ENCODE results near the gene RAX.
"Not testable (repeated sequence)": the region's sequence is repeated elsewhere in the genome, so short reads cannot be mapped to it uniquely, and the experiment has no call there.

Gene RAX

DNA sequence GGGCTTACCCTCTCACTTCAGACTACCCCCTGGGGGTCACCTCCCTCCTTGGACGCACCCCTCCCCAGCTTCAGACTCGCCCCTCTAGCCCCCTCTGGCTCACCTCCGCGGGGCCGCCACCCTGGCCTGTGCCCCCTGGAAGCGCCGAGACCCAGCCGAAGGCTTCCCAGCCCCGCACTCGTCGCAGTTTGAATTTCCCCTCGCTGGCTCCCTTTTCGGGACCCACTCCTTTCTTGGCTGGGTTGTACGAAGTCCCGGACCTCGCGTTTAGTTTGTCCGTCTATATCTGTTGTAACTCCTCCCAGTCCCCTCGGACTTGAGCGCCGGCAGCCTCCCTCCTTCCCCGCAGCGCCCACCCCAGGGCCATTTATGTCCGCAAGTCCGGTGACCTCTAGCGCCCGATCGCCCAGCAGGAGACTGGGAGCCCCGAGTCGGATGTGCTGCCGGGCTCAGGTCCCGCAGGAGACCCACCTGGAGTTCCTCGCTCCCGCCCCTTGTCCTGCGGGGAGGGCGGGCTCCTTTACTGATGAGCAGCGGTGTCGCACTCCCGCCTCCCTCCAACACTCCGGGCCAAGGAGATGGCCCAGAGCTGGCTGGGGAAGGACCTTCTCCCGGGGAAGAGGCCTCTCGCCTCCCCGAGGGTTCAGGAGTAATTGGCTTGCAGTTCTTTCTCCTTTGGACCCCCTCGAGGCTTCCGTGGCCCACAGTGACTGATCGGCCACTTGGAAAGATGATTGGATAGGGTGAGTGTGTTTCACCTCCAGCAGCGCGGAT lies 692 bp upstream of the RAX start:
- no peak for DNase-seq (ENCODE audit: low spot score)

DNA sequence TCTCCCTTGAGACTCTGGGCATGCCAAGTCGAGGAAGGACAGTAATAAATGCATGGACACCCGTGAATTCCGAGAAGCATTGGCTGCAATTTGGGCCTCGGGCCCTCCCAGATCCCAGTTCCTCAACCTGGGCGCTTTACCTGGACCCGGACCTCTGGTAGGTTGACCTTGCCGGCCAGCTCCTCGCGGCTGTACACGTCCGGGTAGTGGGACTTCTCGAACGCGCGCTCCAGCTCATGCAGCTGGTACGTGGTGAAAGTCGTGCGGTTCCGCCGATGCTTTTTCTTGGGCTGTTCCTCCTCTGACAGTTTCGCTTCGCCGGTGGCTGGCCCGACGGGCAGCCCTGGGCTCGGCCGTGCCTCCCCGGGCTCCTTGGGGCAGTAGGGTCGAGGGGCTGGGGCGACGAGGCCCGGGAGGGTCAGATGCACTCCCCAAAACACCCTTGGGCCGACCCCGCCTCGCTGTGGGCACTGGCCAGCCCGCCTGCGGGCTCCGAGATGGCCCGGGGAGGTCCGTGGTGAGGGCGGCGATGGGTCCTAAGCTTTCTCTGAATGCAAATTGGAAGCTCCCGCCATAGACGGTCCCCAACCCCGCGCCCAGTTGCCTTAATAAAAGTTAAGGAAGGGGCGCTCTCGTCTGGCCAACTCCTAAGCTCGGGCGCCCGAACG lies 899 bp downstream of the RAX start:
- no peak for DNase-seq (ENCODE audit: low spot score)

- no peak for DNase-seq (ENCODE audit: low spot score)
Measured at GRCh38 chr18:59271606-59272220, 1.5 kb downstream of the RAX start.

GRCh38 chr18:59270689-59271257 lies 2.5 kb downstream of the RAX start:
- no peak for DNase-seq (ENCODE audit: low spot score)

- DNase-seq (ENCODE audit: low spot score): no peak
Measured at GRCh38 chr18:59269563-59270119, 3.6 kb downstream of the RAX start.

DNA sequence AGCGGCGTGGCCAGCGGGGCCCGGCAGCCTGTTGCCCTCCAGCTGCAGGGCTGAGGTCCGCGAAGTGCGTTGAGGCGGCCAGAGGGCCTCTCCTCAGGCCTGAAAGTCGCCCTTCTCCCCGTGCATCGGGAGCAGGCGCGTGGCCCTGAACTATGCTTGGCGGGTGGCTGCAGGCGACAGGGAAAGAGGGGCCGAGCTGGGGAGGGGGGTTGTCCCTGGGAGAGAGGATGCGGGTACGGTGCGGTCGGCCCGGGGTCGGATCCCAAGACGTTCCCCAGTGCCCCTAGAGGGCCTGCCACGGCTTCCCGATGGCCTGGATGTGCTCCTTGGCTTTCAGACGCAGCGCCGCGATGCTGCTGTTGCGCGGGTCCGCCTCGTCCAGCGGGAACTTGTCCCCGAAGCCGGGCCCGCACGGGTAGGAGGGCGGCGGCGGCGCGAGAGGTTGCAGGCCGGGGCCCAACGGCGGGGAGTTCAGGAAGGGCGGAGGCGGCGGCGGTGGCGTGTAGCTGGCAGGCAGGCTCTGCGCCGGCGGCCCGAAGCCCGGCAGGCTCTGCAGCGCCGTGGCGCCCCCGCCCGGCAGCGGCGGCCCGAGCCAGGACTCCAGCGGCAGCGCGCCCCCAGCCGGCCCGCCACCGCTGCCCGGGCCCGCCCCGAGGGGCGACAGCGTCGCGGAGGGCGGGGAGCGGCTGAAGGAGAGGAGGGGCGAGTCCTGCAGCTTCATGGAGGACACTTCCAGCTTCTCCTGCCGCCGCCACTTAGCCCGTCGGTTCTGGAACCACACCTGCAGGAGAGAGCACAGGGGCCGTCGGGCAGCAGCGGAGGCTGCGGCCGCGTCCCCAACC lies 4.3 kb downstream of the RAX start:
- DNase-seq (ENCODE audit: low spot score): no peak

DNA sequence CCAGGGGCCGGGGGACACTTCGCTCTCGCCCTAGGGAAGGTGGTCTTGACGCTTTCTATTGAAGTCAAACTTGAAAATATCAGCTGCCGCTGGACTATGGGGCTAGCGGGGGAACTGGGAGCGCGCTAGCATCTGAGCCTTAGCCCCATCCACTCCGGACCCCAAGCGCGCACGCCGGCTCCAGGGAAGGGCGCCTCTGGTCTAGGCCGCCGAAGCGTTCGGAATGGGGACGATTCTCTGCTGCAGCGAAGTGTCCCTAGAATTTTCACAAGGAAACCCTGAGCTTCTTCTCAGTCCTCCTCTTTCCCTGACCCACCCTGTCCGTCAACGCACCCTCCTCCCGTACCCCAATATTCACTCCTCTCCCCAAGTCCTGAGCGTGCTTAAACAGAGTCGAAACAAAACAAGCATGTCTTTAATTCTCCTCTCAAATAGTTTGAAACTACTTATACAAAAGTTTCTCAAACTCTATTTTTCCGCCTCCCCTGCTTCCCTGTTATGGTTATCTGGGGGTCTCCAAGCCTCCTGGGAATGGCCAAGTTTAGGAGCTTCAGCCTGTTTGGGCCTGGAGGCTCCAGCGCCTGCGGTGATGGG lies 5.0 kb downstream of the RAX start:
- DNase-seq (ENCODE audit: low spot score): no peak

DNA sequence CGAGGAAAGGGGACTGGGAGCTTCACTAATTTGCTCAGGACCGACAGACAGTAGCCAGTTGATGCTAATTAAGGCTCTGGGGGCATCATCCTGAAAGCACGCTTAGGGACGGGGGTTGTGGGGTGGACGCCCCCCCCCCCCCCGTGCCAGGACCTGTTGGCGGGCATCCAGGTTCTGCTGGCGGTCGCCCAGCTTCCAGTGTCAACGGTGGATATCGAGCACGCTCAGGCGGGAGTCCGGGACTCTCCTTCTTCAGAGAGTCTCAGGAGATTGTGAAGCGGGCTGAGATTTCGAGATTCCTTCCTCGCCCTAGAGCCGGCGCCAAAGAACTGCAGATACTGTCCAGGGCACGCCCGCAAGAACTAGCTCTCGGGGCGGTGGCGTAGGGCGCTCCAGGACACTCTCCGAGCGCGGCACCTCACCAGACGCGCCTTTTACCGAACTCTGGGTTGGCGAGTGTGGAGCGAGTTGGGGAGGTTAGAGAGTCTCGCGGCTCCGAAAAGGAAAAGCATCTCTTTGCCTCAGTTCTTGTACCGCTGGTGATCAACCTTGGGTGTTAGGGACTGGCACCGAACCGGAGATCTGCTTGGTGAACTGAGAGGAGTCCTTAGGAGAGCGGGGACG lies 5.6 kb downstream of the RAX start:
- DNase-seq (ENCODE audit: low spot score): no peak

GRCh38 chr18:59266886-59267502 lies 6.3 kb downstream of the RAX start:
- no peak for DNase-seq (ENCODE audit: low spot score)

GRCh38 chr18:59266459-59266858 lies 6.8 kb downstream of the RAX start:
- no peak for DNase-seq (ENCODE audit: low spot score)

DNA sequence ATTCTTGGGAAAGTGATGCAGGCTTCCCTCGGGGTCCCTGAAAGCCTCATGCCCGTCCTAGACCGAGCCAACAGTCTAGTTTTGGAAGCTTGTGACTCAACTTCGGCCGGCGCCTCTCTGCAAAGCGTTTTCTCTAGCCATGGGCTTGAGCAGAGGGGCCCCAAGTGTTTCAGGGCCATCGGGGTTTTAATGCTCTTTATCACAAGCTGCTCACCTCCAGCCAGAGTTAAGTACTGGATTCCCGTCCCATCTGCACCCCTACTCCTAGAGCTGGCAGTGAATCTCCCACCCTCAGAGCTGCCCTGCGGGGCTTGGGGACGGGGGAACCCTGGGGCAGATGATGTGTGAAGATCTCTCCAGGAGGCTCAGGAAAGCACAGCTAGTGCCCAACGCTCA lies 7.3 kb downstream of the RAX start:
- no peak for DNase-seq (ENCODE audit: low spot score)

GRCh38 chr18:59265246-59265973 lies 7.8 kb downstream of the RAX start:
- no peak for DNase-seq (ENCODE audit: low spot score)

- no peak for DNase-seq (ENCODE audit: low spot score)
Measured at GRCh38 chr18:59264651-59265245, 8.5 kb downstream of the RAX start.

- no peak for DNase-seq (ENCODE audit: low spot score)
Measured at GRCh38 chr18:59264121-59264571, 9.1 kb downstream of the RAX start.

- DNase-seq (ENCODE audit: low spot score): no peak
Measured at GRCh38 chr18:59263661-59264060, 9.6 kb downstream of the RAX start.

DNA sequence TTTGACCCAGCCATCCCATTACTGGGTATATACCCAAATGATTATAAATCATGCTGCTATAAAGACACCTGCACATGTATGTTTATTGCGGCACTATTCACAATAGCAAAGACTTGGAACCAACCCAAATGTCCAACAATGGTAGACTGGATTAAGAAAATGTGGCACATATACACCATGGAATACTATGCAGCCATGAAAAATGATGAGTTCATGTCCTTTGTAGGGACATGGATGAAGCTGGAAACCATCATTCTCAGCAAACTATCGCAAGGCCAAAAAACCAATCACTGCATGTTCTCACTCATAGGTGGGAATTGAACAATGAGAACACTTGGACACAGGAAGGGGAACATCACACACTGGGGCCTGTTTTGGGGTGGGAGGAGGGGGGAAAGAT lies 11.0 kb downstream of the RAX start:
- not testable (repeated sequence) for DNase-seq (ENCODE audit: low spot score)

GRCh38 chr18:59261842-59262241 lies 11.4 kb downstream of the RAX start:
- DNase-seq (ENCODE audit: low spot score): not testable (repeated sequence)

- not testable (repeated sequence) for DNase-seq (ENCODE audit: low spot score)
Measured at GRCh38 chr18:59255491-59255890, 17.8 kb downstream of the RAX start.

GRCh38 chr18:59249199-59249774 lies 24.0 kb downstream of the RAX start:
- no peak for DNase-seq (ENCODE audit: low spot score)

All from left forelimb (tissue), 1 donor.